Stimulated activated CD4-positive, alpha-beta T cell treated with anti-CD3 and anti-CD28 coated beads, Interleukin-2, amount 100 ng/mL, for 24 hours (primary cell): ENCODE data around the gene WNT1.

Experiments used
- DNase-seq, 2 donors: peaks; one replicate each; pipeline ENCODE4 v3.0.0-alpha.2; 2020

WNT1 gene

DNA sequence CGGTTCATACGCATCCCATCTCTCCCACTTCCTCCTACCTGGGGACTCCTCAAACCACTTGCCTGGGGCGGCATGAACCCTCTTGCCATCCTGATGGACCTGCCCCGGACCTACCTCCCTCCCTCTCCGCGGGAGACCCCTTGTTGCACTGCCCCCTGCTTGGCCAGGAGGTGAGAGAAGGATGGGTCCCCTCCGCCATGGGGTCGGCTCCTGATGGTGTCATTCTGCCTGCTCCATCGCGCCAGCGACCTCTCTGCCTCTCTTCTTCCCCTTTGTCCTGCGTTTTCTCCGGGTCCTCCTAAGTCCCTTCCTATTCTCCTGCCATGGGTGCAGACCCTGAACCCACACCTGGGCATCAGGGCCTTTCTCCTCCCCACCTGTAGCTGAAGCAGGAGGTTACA lies 3.6 kb downstream of the WNT1 start:
- DNase-seq: no peak

DNA sequence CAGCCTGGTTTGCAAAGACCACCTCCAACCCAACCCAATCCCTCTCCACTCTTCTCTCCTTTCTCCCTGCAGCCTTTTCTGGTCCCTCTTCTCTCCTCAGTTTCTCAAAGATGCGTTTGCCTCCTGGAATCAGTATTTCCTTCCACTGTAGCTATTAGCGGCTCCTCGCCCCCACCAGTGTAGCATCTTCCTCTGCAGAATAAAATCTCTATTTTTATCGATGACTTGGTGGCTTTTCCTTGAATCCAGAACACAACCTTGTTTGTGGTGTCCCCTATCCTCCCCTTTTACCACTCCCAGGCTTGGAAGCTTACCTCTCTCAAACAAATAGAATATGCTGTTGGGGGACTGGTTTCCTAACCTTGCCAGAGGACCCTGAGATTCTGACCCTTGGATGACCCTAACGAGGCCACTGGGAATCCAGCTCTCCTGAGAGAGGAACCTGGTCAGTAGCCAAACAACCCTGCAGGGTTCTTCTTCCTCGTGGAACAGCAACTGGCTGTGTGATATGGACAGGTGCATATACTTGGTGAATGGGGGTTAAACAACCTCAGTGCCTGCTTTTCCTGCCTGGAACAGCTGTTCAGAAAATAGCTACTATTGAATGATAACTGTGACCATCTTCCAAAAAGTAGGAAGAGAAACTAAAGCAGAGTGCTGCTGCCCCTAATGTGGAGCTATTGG lies 4.4 kb downstream of the WNT1 start:
- no peak for DNase-seq

DNA sequence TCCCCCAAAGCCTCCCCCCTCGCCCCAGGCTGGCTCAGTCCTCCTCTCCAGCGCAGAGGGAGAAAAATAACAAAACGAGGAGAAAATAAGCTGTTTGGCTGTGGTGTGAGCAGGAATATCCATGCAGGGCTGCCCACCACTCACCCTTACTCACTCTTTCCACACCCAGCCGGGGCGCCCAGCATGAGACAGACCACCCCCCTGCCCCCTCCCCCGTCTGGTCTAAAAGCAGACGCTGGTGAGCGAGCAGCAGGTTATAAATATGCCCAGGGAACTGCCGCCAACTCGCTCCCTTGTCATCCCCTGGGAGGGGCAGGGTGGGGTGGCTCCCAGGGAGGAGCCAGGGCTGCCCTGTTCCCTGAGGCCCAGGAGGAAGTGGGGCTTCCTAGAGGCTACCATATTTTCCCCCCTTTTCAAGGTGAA lies 7.4 kb downstream of the WNT1 start:
- DNase-seq: no peak

DNA sequence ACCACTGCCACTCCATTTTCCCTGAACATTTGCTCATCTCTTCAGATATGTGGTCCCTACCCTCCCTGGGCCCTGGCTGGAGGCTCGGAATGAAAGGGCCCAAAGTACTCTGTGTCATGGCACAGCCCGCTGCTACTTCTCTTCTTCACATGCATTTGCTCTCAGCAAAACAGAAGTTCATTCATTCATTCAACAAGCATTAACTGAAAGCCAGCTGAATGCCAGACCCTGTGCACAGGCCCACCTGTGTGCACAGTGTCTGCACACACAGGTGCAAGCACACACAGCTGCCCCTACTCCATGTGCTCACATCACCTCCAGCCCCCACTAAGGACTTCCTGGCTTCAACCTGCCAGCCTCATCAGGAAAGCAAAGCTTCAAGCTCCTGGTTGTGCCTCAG lies 7.8 kb downstream of the WNT1 start:
- DNase-seq: no peak

DNA sequence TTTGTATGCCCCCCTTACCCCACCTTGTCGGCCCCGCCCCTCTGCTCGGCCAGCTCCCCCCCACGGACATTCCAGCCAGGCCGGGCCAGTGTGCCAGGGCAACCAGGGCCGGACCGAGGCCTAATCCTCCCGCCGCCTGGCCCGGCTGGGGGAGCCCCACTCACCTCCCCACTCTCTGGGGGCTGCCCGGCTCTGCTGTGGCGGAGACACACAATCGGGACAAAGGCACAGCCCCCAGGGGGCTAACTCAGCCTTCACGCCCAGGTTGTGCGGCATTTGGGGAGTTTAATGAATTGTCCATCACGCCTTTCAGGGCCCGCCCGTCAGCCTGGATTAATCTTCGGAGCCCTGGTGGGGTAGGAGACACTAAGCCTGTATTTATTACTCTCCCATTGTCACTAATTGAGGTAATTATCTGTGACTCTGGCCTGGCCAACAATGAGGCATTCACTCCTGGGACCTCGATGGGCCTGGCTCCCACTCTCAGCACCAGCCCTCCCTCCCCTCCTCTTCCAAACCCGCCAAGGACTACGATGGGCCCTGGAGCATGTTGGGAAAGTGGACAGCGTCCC lies 8.7 kb downstream of the WNT1 start:
- no peak for DNase-seq

DNA sequence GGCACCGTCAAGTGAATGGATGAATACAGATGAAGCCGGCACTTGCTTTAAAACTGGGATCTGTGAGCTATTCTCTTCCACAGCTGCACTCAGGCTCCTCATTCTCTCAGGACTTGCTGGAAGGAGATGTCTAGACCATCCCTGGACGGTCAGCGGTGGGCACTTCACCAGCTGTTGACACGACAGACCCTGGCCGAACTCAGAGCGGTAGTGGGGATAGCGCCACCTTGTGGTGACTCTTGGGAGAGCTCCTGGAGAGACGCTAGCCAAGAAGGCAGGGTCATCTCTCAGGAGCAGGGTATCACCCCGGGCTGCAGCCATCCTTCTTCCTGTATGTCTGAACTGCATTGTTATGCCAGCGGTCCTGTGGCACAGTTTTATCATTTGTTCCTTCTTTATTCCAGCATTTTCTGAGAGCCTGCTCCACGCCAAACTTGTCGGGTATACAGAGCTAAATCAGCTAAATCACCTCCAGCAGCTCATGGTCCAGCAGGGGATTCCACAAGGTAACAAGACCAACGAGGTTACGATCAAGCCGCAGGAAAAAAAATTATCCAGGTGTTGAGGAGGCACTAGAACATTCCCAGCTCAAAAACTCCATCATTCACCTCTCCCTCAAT lies 10.0 kb downstream of the WNT1 start:
- peak; percentile 83 to 84 for DNase-seq

DNA sequence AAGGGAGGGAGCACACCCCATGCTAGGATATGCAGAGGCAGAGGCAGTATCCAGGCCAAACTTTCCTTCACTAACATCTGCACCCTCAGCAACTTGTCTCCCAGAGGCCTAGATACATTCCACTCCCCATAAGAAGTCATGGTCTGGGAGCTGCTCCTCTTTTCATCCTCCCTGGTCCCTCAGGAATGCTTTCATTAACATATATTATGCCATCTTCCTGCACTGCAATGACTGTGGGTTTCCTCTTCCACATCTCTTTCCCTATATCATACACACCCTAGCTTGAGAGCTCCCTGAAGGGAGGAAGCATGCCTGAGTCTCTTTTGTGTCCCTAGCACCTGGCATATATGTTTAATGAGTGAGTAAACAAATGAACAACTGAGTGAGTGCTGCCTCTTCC lies 12.4 kb downstream of the WNT1 start:
- DNase-seq: no peak

DNA sequence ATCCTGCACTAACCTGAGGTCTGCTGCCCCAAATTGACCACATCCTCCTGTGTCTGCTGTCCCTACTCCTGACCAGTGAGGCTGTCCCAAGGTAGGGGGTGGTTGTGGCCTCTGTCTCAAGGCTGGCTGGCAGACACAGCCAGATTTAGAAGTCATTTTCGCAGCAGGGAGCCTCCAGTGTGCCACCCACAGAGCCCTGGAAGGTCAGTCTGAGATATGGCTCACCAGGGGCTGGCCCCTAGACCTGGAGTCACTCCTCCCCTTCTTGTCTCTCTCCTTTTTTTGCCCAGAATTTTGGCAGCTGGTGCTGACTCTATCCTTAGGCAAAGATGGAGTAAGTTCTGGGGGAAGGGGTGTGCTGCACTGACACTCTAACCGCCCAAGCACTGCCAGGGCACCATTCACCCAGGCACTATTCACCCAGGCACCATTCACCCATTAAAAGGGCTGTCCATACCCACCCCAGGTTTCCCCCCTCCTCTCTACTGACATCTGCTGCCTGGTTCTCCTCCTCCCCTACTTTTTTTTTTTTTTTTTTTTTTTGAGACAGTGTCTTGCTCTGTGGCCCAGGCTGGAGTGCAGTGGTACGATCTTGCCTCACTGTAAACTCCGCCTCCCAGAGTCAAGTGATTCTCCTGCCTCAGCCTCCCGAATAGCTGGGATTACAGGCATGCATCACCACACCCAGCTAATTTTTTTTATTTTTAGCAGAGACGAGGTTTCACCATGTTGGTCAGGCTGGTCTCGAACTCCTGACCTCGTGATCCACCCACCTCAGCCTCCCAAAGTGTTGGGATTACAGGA lies 13.3 kb downstream of the WNT1 start:
- no peak for DNase-seq

DNA sequence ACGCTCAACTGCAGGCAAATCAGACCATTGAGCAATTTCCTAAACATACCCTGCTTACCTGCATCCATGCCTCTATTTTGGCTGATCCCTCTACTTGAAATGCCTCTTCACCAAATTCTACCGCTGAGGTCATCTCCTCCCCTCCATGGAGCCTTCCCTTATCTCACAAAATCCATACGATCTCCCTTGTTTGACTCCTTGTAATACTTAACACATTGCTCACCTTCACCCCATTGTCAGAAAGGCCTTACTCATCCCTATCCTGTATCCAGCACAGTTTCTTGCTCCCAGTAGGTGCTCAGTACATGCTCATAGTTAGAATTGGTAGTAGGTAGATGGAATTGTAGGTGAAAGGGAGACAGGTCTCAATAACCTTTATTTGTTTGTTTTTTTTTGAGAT lies 15.7 kb downstream of the WNT1 start:
- DNase-seq: no peak

DNA sequence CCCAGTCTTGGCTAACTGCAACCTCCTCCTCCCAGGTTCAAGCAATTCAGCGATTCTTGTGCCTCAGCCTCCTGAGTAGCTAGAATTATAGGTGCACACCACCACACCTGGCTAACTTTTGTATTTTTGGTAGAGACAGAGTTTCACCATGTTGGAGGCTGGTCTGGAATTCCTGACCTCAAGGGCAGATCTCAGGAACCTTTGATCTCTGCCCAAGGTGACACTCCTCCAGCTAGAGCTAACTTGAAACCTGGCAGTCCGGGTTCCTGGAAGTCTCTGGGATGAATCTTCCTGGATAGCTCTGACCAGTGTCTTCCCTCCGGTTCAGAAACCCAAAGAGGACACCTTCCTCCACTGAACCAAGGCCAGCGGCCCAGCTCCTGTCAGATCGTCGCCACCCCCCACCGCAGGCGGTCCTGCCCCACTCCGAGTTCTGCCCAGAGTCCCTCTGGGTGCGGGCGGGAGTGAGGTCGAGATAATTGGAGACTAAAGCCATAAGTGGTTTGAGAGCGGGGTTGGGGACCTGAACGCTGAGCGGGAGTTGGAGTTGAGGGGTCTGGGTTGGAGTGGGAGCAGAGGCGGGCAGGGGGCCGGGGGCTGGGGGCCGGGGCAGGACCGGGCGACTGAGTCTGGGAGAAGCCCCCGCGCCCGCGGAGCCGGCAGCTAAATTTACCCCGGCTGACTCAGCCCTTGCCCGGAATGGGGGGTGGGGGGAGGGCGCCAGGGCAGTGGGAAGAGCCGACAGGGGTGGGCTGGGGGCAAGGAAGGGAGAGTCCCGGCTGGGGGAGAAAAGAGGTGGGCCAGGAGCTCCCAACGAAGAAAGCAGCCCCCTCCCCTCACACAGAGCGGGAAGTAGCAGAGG lies 16.3 kb downstream of the WNT1 start:
- no peak for DNase-seq

DNA sequence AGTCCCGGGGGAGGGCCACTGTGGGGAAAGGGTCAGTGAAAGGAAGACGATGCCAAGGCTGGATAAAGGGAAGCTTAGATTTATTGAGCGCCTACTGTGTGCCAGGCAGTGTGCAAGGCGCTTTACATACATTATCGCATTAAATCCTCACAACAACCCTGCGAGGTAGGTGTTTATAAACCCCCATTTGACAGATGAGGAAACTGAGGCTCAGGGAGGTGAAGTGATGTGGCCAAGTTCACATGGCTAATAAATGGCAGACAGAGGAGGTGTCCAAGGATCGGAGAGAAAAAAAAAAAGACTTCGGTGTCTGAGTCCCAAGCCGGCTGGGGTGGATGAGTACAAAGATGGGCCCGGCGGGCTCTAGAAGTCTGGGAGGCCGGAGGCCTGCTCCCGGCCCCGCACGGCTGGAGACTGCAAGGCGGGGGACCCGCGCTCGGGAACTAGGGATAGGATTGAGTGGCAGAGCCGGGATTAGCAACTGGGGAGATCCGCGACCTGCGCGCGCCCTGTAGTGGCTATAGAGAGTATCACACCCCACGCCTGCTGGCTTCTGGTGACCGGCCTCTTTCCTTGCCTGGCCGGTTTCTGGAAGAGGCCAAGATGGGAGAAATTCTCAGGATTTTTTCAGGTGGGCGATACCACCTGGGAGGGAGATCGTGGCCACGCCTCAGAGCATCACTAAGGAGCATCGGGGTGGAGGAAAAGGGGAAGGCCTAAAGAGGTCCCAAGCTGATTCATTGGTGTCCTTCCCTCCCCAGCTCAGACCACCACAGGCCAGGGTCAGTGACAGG lies 17.2 kb downstream of the WNT1 start:
- peak; percentile 61 to 66 for DNase-seq

DNA sequence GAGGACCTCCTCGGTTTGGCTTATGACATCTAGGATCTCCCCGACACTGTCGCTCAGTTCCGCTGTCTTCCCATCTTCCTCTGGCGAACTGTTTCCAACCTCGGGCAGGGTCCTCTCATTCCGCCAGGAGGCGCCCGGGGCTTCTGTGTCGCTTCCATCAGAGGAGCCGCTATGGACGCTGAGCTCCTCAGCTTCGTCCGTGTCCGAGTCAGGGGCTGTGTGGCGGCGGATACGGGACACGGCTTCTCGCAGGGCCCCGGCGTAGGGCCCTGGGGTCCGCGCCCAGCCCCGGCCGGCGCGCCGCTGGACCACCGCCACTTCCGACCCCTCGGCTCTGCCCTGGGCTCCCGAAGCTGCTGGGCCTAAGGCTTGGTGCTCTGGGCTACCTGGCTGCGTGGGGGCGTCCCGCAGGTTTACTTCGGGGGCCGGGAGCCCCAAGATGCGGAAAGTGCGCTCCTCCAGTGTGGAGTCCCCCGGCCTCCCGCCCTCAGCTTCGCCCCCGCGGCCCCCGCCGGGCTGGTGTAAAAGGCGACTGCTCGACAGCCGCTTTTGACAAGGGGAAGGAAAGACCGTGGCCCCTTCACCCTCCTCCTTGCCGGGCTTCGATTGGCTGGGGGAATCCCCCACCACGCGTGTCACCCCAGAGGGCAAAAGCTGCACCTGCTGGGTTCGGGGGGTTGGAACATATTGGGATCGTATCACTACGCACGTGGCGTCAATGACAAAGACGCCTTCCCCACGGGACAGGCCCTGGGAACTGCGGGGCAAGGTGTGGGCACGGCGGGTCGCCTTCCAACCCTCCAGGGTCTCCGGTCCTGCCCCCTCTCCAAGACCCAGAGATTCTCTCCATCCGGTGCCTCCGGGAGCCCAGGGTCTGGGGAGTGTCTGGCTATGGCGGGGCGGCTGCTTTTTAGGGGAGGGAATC lies 18.9 kb downstream of the WNT1 start:
- peak; percentile 74 to 78 for DNase-seq

DNA sequence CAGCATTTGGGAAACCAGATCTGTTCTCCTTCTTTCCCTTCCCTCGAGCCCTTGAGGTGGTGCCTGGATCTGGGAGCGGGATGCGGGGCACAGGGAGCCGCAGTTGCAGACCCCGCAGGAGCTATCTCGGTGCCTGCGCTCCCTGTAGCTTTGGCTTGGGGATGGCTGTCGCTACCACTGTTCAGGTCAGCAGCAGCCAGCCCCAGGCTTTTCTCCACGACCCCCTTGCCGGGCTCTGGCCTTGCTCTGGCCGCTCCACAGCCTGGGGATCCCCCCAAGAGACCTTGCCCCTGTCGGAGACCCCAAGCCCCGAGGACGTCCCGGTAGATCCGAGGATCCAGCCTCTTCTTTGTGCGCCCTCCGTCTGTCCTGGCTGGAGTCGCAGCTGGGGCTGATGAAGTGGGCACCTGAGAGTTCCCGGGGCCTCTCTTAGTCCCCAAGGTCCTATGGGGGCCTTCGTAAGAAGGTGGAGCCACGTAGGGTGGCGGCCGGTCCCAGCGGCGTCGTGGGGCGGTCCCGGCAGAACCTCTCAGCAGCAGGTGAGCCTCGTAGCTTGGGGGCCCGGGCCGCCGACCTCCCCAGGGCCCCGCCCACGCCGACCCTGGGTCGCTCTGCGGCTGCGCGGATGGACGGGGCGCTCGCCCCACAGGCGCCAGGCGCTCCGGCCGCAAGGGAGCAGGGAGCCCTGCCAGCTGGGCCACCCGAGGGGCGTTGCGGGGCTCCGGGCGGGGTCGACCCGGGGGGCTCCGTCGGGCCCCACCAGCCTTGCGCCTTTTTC lies 19.8 kb downstream of the WNT1 start:
- DNase-seq: peak in 1 of 2 donors; percentile 46

DNA sequence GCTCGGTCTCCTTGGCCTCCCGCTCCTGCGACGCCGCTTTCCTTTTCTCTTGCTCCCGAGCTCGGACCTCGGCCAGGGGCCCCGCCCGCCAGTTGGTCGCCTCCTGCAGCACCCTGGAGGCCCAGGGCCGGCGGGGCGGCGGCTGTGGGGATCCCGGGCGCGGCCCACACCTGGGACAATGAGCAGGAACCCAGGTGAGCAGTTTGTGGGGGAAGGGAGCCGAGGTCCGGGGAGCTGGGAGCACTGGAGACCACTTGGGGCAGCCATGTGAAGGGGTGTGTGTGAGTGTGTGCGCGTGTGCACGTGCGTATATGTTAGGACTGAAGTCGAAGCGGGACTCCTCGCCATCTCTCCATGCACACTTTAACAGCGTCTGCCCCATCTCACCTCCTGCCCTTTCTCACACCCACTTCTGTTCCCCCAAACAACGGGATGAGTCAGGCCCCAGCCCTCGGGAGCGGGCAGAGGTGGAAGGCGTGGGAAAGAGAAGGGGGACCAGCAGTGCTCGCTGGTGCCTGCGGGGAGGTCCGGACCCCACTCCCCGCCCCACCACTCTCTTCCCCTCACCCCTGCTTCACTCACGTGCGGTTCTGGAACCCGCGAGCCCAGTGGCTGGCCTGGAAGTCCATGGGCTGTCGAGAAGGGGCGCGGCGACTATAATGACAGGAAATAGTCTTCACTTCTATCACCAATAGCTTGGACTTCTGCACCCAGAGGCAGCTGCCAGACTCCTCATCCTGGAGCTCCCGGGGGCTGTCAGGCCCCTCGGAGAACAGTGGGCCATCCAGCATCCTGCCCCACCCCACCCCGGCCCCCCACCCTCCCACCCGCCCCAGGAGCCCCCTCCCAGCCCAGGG lies 20.6 kb downstream of the WNT1 start:
- DNase-seq: peak in 1 of 2 donors; percentile 40

DNA sequence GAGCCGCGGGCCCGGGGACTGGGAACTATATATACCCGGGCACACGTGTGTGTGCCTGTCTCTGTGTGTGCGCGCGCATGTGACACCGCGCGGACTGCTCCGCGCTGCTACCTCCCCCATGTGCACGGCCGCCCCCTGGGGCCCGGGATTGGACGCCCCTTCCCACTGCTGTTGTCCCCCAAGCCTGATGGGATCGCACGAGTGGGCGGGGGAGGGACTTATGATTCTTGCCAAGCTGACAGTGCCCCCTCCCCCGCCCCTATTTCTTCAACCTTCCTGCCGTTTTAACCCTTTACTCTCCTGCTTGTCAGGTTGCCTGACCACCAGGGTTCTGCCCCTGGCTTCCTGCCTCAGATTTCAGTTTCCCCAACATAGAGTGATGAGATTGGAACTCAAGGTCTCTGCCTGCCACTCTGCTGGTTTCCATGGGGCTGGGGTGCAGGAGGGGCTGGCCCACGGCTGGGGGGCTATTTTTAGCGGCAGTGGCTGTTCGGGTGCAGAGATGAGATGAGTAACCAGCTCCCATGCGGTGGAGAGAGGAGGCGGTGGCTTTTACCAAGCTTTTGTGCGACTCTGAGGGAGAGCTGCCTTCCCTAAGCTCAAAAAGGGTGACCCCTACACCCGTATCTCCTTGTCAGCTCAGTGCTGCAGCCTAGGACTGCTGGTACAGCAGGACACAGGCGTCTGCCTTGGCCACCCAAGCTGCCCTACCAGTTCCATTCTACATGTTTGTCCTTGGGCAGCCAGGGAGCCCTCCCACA lies 21.4 kb downstream of the WNT1 start, which contains the start of gene DDN:
Gene DDN, minus strand, starts transcription at position 5 of the 761 bp plus-strand sequence. CDS start 88 bp downstream, outside the sequence.
- peak; percentile 52 to 59 for DNase-seq

DNA sequence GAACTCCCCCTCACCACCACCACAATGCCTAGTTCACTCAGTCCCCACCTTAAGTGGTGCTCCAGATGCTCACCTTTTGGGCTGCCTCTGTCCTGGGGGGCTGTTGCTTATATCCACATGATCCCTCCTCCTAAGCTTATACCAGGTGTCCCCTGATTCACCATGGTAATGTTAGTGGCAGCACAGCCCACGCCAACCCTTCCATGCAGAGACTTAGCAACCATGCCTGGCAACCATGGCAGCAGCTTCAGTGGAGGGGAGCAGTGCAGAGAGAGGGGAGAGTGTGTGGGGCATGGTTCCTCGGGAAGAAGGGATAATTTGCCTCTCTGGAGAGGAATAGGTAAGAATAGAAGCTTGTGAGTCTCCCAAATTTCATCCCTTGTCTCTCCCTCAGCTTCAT lies 22.2 kb downstream of the WNT1 start:
- DNase-seq: no peak

DNA sequence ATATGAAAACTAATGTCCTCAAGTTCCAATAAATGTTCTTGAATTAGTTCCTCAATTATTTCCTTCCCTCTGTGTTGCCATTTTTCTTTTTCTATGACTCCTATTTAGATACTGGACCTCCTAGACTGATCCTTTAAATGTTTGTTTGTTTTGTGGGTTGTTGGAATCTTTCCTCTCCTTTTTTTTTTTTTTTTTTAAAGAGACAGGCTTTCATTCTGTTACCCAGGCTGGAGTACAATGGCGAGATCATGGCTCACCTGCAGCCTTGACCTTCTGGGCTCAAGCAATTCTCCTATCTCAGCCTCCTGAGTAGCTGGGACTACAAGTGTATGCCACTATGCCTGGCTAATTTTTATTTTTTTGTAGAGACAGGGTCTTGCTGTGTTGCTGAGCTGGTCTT lies 30.8 kb downstream of the WNT1 start:
- DNase-seq: no peak
